GM10847 (cell line): ENCODE measurements around the gene SSNA1.

ENCODE experiments used
- POLR2A ChIP-seq: IDR thresholded peaks from 2 replicates; pipeline ENCODE4 v1.6.1; 2011; ENCODE audit not compliant: insufficient read length; ENCODE audit errors: extremely low read depth

Gene SSNA1

DNA sequence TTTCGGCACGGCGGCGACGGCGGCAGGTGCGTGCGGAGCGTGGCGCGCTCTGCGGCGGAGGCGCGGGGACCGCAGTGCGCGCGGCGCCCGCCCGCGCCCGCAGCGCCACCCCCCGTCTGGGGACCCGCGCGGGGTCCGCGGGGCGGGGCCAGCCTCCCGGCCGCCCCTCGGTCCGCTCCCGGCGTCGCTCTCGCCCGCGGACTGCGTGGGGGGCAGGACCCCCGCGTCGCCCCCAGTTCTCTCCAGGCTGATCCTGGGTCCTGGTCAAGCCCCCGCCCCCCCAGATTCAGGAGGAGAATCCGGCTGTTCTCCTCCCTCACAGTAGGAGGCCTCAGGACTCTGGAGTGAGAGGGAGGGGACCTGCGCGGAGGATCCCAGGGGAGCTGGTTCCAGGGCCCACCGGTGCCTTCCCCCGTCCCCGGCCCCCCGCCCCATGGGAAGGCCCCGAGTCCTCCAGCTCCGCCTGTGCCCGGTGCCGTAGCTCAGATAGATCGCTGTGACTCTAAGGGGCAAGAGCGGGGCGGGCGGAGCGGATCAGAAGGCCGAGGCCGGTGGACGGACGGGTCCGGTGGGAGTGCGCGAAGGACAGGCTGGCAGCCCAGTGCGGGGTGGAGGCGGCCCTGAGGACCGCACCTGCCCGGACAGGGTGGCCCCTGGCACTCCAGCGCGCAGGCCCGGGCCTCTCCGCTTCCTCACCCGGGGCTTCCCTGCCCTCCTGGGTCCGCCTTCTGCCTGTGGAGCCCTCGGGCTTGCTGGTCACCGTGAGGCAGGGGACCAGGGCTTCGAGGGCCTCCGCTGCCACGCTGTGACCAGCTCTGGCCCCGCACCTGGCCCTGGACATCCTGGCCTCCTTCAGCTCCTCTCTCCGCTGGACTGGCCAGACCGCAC is 34.0 kb downstream of the SSNA1 start, which contains the start of gene RNF208:
RNF208 (minus strand) TSS at position 51 of the 888 bp plus-strand sequence. CDS start 1,028 bp downstream, outside the sequence.
- no peak for TF ChIP-seq POLR2A

DNA sequence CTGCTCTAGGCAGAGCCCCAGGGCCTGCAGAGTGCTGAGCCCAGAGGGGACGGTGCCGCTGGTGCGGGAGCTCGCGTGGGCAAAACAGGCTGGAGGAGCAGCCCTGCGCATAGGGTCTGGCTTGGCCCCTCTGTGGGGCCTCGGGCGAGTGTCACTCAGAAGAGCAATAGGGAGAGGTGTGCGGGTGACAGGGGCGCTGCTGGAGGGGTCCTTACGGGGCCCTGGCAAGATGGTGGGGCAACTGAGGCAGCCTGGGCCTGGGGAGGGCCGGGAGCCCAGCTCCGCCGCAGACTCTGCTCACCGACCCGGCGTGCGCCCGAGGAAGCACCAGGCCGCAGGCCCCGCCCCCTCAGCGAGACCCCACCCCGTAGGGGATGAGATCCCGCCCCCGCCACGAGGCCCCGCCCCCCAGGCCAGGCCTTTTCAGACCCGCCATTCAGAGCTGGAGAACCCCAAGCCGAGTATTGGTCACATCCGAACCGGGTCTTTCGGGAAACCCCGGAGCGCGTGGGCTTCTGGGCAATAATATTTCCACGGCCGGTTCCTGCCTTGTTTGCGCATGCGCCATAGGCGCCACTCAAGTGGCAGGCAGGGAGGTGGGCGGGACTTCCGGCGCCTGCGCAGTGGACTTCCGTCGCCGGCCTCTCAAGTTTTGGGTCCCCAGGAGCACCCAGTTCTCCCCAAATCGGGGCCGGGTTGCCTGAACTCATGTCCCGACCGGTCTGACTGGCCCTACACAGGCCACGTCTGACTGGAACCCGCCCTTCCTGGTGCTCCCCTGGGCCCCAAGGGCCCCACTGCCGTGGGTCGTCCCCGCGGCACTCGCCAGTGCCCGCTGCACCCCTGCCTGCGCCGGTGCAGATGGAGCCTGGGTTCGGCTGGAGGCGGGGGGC is 34.8 kb downstream of the SSNA1 start:
- TF ChIP-seq POLR2A: peak; percentile 77

DNA sequence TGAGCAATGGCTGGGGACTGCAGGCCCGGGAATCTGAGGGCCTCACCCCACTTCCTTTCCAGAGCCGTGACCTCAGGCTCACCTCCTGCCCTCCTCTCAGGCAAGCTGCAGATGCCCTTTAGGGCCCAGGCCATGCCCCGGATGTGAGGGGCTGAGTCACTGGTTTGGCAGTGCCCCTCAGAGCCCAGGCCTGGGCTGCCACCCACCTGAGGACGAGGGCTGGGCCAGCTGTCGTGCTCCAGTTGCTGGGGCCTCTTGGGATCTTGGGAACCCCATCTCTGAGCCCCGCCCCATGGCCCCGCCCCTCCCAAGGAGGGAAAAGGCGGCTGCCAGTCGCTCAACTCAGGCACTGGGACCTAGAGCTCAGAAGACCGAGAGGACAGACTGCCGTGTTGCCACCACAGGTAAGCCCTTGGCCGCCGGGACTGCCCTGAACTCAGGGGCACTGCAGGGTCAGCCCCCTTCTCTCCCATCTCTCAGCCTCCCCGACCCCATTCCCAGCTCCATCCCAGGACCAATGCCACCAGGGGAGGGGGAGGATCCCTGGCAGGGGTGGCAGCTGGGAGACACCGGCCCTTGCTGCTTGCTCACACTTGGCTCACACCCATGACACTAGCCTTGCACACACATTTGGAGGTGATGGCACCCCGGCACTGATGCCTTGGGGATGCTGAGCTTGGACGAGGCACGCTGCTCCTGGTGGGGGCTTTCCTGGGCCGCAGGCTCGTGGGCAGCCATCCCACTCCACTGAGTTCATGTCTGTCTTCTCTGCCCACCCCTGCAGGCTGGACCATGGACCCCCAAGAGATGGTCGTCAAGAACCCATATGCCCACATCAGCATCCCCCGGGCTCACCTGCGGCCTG is 36.6 kb downstream of the SSNA1 start, which contains the start of gene CYSRT1:
CYSRT1 (plus strand) TSS at position 345 of the 865 bp plus-strand sequence; CDS start at position 793, 448 bp downstream.
- TF ChIP-seq POLR2A: no peak

DNA sequence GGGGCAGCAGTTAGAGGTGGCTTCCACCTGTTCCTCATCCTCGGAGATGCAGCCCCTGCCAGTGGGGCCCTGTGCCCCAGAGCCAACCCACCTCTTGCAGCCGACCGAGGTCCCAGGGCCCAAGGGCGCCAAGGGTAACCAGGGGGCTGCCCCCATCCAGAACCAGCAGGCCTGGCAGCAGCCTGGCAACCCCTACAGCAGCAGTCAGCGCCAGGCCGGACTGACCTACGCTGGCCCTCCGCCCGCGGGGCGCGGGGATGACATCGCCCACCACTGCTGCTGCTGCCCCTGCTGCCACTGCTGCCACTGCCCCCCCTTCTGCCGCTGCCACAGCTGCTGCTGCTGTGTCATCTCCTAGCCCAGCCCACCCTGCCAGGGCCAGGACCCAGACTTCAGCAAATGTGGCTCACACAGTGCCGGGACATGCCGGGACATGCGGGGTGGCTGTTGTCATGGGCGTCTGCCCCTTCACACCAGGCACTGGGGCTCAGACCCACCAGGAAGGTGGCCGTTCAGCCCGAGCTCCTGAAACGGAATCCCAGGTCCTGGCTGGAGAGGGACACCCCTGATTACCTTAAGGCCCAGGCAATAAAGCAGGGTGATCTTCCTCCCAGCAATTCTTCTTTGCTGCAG is 37.3 kb downstream of the SSNA1 start:
- no peak for TF ChIP-seq POLR2A

DNA sequence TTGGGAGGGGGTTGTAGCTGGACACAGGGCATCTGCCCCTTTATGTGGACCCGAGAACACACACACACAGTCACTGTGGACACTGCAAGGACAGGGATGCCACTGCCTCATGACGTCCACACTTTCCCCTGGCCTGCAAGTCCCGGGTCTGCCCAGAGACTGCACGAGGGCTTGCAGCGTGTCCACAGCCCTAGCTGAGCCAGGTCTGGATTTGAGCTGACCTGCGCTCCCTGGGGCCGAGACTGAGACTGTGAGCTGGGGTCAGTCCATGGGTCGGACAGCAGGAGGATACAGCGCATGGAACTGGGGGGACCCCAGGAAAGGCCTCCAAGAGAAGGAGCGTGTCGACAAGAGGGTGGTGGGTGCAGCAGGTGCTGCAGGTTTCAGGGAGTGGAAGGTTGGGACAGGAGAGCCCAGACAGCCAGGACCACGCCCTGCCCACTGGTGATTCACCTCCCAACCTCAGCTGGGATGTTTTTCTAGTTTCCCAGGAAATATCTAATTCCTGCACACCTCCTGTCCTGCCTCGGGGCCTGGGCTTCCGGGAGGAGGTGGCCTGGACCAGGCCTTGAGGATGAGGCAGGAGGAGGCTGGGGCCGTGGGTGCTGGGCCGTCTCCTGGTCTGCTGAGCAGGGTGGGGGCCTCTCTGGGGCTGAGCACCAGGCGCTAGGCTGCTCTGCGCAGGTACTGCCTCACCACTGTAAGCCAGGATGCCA is 38.0 kb downstream of the SSNA1 start:
- TF ChIP-seq POLR2A: no peak

DNA sequence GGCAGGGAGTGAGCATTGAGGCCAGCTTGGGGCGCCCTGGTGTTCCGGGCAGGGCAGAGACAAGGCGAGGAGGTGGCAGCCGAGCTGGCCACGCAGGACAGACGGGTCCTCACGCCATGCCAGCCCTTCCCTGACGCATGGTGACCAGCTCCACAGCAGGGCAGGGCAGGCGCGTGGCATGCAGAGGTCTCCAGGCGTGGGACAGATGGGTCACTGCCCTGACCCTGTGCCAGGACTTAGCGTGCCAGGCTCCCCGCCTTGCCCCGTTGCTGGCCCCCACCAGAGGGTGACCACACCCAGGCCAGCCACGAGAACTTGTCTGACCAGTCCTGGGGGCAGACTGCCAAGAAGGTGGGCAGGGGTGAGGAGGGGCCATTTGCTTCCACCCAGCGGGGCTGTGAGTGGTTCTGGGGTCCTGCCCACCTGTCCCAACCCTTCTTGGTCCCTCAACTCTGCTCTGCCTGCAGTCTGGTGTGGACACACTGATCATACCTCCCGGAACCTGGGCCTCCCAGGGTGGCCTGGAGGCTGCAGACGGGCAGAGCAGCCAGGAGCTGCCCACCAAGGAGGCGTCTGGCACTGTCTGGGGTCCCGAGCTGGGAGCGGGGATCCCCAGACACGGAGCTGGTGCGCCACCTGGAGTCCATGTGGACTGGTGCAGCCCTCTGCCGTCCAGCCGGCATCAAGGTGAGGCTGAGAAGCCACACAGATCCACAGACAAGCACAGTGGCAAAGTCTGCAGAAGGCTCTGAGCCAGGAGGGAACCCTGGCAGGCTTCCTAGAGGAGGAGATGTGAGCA is 38.8 kb downstream of the SSNA1 start, which contains the start of gene RNF224:
RNF224 (plus strand) TSS at position 449 of the 799 bp plus-strand sequence. CDS start 834 bp downstream, outside the sequence.
- no peak for TF ChIP-seq POLR2A

DNA sequence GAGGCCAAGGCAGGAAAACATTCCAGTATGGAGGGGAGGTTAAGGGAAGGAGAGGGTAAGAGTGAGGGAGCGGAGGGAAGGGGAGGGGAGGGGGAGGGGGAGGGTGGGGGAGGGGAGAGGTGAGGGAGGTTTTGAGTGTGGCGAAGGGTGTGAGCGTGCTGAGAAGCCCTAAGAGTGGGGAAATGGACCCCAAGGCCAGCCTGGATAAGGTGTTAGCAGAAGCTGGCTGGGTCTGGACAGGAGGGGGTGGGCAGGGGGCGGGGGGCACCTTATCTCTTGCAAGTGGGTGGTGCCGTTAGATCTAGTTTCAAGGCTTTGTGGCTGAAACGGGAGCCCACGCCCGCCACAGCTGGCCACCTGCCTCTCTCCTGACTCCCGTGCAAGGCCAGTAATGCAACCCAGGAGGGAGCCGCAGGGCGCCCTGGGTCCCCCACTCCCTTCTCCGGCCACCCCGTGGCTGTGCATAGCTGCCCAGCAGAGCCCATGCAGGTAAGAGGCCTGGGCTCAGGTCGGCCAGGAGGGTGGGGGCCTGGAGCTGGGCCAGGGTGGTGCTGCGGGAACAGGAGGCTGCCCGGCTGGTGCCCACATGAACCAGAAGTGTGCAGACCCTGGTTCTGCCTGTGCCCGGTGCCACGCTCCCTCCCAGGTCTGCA is 39.5 kb downstream of the SSNA1 start:
- no peak for TF ChIP-seq POLR2A

DNA sequence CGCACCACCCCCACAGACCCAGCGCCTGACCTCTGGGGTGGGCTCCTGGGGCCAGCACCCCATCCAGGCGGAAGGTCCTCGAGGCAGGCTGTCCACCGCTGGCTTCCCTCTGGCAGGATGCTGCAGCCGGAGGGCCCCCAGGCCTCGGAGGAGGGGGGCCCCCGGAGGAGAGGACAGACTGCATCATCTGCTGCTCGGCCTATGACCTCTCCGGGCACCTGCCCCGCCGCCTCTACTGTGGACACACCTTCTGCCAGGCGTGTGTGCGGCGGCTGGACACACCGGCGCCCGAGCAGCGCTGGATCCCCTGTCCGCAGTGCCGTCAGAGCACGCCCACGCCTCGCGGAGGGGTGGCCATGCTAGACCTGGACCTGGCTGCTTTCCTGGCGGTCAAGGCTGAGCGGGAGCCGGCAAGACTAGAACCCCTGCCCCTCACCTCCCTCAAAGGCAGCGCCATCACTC is 40.1 kb downstream of the SSNA1 start:
- TF ChIP-seq POLR2A: no peak

DNA sequence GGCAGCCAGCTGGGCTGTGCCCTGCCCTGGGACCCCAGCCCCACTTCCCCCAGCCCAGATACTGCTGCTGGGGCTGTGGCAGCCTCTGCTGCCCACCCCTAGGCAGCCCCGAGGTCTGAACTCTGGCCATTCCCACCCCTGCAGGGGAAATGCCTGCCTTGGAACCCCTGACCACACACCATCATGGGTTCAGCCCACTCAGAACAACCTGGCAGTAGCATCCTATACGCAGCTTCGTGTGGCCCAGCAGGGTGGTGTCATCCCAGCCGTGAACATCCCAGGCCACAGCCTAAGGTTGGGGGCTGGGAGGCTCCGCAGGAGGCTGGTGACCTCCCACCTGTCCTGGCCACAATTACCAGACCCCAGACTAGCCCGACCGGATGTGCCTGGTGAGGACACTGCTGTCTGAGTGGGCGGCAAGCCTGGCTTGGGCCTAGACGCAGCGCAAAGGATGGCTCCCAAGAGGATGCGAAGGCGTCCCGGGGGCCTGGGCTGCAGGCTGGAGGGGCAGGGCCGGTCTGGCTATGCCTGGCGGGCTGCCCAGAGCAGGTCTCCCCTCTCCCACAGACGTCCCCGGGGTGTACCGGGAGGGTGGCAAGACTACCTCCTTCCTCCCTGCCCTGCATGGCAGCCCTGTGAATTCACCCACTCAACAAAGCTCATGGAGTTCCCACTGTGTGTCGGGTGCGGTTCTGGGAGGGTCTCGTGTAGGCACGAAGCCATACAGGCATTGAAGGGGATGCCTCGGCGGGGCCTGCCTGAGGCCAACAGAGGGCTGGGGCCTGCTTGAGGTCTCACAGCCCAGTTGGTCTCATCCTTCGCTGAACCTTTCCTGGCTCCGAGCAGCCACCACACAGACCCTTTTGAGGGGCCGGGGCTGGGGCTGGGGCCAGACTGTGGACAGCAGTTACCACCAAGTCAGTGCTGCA is 40.8 kb downstream of the SSNA1 start:
- no peak for TF ChIP-seq POLR2A

DNA sequence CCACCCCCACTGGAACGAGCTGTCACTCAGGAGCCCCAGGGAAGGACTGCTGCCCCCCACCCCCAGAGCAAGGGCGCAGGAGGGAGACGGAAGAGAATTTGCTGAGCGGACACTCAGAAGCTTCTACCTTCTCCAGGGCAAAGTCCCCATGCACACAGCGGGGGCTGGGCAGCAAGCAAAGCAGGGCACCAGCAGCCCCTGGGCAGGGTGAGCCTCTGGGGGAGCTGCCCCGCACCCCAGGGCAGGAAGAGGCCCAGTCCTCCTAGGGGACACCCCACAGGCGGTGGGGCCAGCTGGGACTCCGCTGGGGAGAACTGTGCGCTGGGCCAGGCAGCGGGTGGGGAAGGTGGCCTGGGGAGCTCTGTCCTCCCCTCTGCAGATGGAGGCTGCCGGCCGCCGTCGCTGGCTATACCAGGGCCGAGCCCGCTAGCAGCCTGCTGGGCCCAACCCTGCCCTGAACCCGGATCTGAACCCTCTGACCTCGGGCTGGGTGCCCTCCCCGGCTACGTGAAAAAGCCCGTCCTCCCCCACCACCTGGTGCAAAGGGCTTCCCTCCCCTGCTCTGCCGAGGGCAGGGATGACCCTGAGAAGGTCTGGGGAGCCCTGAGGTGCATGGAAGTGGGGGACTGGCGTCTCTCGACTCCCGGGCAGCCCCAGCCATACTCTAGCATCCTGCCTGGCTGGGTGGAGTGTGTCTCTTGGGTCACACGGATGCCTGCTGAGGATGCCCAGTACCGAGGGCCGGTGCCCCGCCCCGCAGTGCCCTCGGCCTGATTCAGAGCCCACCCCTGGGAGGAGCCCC is 41.6 kb downstream of the SSNA1 start:
- TF ChIP-seq POLR2A: no peak

DNA sequence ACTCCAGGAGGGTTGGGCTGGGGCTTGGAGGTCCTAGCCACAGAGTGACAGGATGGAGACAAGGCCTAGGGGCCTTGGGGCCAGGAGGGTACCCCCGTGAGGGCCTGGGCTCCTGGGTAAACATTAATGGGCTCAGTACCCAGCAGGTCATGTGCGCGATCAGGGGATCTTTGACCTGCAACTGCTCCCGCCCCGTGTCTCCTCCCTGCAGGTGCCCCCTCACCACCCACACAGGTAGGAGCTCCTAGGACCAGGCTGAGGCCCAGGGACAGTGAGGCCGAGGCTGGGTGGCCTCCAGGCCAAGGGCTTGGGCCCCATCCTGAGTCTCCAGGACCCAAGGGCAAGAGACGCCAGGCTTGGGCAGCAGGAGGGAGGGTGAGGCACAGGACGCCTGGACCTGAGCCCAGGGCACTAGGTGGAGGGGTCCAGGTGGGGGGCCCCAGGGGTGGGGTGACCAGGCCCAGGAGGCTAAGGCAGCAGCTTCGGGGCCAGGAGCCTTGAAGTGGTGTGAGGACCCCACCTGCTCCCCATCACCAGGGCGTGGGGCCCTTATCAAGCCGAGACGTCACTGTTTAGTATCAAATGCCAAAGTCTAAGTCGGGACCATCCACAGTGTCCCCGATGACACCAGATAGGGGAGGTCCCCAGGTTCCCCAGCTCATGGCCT is 42.4 kb downstream of the SSNA1 start, which contains the start of gene SLC34A3:
SLC34A3 (plus strand) TSS at position 197 of the 667 bp plus-strand sequence. CDS start 802 bp downstream, outside the sequence.
- no peak for TF ChIP-seq POLR2A
